ENCODE measurements around the gene MDC1.
"Not testable (repeated sequence)": the region's sequence is repeated elsewhere in the genome, so short reads cannot be mapped to it uniquely, and the experiment has no call there.

Gene MDC1

GRCh38 chr6:30681766-30682142, 35.3 kb downstream of the MDC1 start:
- no peak for DNase-seq

GRCh38 chr6:30679765-30680535, 37.1 kb downstream of the MDC1 start:
- no peak for DNase-seq

GRCh38 chr6:30678964-30679726, 37.9 kb downstream of the MDC1 start:
- peak; percentile 83 to 86 for DNase-seq

GRCh38 chr6:30676660-30677285, 40.3 kb downstream of the MDC1 start:
- no peak for DNase-seq

- peak; percentile 97 for DNase-seq
These were observed 44.4 kb downstream of the MDC1 start, which contains the start of gene DHX16 for GRCh38 chr6:30672445-30673253. DHX16 (minus strand) TSS chr6:30673006; CDS start chr6:30672841, 165 bp downstream.

GRCh38 chr6:30670760-30671527, 46.1 kb downstream of the MDC1 start:
- DNase-seq = no peak

- DNase-seq = peak; percentile 44 to 63
These were observed 50.8 kb downstream of the MDC1 start for GRCh38 chr6:30666300-30666699.

GRCh38 chr6:30664994-30665767, 51.9 kb downstream of the MDC1 start:
- no peak for DNase-seq

- not testable (repeated sequence) for DNase-seq
These were observed 59.2 kb downstream of the MDC1 start for GRCh38 chr6:30657922-30658321.

- DNase-seq = no peak
These were observed 59.6 kb downstream of the MDC1 start for GRCh38 chr6:30657454-30657853.

GRCh38 chr6:30656513-30656912, 60.6 kb downstream of the MDC1 start:
- peak; percentile 81 for DNase-seq

GRCh38 chr6:30655743-30656094, 61.4 kb downstream of the MDC1 start:
- no peak for DNase-seq

GRCh38 chr6:30654798-30655742, 62.0 kb downstream of the MDC1 start:
- DNase-seq = no peak

GRCh38 chr6:30651143-30651542, 65.9 kb downstream of the MDC1 start:
- DNase-seq = no peak
